Motor neuron (in vitro differentiated cells): Measurements from ENCODE around the gene PPFIA2. TPM values are rescaled to one million over a fixed set of nuclear protein-coding genes. Genes with fewer than 3 reads are reported as not detected.
"Not testable (repeated sequence)": the region's sequence is repeated elsewhere in the genome, so short reads cannot be mapped to it uniquely, and the experiment has no call there.

Source experiments
- ATAC-seq, 8 experiments: fragments of 200-7000 bp; cut with Tn5 transposase; replicated peaks in 6 of 8; 2 replicates each; pipeline ENCODE4 v1.8.0; 2021; ENCODE audit warnings: mild to moderate bottlenecking in 8 of 8, moderate library complexity in 8 of 8
- H3K27ac ChIP-seq, 2 donors: fragments of 250-450 bp; sonication (Bioruptor Pico); 2 replicates each; pipeline ENCODE4 v1.9.0; 2021; ENCODE audit warnings: antibody characterized with exemption in 2 of 2, mild to moderate bottlenecking in 2 of 2, moderate library complexity in 1 of 2
- H3K4me1 ChIP-seq, 2 donors: fragments of 250-450 bp; sonication (Bioruptor Pico); replicated peaks in 1 of 2; 2 replicates each; pipeline ENCODE4 v1.6.1; 2021; ENCODE audit warnings: antibody characterized with exemption in 2 of 2, mild to moderate bottlenecking in 2 of 2, moderate library complexity in 1 of 2
- H3K4me3 ChIP-seq, 5 donors: fragments of 250-450 bp; sonication (Bioruptor Pico); 2 replicates each; pipeline ENCODE4 v1.9.0; 2021; ENCODE audit warnings: antibody characterized with exemption in 5 of 5, mild to moderate bottlenecking in 5 of 5, moderate library complexity in 4 of 5
- whole genome bisulfite sequencing, 10 experiments: fragments of 450-650 bp; shearing (Covaris generic); methylation state at CpG; one replicate each; pipeline ENCODE4 v1.0.0; 2022; 5-methylcytosine and 5-hydroxymethylcytosine counted together
- in situ Hi-C, 9 experiments: fragments of 400-800 bp; cut with MboI; loops; one replicate each; pipeline ENCODE4 v1.15.0; 2021; ENCODE audit warnings: low sequenced_read_pairs in 9 of 9, low pct_unique_long_range_greater_than_20kb in 2 of 9; ENCODE audit not compliant: unreplicated experiment in 9 of 9
- total RNA-seq, 8 experiments: library from RNA; unstranded; fragments of 300-600 nt; gene quantifications; 2 replicates each; pipeline versions ENCODE4 v1.2.3 to v1.2.4, GENCODE V29; 2022

PPFIA2 gene
- total RNA-seq, 8 experiments from 2014 or later: 8.0 to 65.2 (median 39.1) TPM

DNA sequence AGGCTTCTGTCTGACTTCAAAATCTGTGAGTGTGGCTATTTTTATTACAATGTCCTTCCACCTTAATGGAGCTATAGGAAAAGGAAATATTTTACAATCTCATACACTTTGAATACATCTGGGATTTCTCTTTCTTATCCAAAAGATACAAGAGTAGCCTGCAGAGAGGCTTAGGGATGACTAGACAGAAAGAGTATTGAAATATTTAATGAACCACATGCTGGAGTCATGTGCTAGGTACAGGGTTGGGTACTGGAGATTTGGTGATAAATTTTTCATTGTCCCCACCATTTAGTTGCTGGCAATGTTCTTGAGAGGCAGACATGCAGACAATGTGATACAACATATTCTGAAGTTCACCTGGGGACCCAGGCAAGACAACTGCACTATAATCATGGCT lies 126.0 kb downstream of the PPFIA2 start:
- Histone ChIP-seq H3K4me1 (peaks cover 0 to 4% of the 10 kb centered on the region in 2 donors), H3K4me3 (no peak overlapping the region), H3K27ac (no peak overlapping the region)
- peak in 3 of 8 experiments; percentile 53 to 84 (median 70) for ATAC-seq
- in situ Hi-C loops: loop anchor here in 7 of 9 experiments (25.0 kb wide), 1 partner anchor 704 kb away; no protein-coding TSS in a partner anchor

DNA sequence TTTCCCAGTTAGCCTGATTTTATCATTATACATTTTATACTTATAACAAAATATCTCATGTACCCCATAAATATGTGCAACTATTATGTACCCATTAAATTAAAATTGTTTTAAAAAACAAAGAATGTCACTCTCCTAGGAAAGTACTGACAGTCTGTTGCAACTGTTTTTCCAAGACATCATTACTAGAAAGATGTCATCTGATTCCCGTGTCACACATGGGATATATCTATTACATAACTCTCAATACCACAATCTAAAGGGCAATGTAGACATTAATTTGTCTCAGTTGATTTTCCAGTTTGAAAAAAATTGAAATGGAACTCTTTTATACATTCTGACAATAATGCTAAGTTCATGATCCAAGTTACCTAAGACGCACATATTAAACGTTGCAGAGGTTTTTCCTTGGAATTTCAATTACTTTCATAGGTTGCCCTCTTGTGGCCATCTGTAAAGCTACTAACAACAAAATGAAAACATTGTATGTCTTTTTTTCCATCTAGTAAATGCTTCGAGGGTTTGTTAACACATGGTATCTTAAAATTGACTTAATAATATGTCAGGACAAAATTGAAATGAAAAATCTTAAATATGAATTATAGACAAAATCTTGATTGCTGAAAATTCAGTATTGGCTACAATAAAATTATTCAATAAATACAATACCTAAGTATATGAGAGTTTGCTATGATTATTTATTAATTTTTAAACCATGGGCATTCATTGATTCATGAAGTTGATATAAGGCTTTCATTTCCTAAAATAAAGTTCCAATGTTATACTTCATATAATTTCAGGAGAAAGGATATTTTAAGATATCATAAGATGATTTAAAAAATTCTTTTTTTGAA lies 131.6 kb downstream of the PPFIA2 start:
- ATAC-seq: peak in 3 of 8 experiments; percentile 37 to 59 (median 48)
- Histone ChIP-seq H3K4me1 (no peaks in the 10 kb centered on the region), H3K27ac (no peak overlapping the region), H3K4me3 (no peak overlapping the region)
- in situ Hi-C loops: loop anchor here in 8 of 9 experiments (10.0 to 25.0 kb wide), 2 partner anchors 173 to 710 kb away; no protein-coding TSS in a partner anchor
- 0 to 53% (median 16%) methylated on average over 1 to 4 of the region's 4 CpGs for WGBS, 10 experiments

DNA sequence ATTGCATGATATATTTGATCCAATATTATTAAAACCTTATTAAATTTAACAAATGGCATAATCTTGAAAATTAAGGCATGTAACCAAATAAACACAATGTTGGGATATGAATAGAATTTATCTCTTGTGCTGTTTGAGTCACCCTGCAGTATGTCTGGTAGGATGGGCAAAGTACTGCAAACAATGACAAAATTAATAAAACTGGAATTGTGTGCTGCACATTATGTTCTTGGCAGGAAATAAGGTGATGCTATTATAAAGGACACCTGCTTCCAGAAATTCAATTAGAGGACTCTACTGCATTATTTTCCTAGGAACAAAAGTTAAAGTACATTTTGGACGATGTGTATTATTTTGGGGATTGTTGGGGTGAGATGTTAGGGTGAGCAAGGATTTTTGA lies 132.7 kb downstream of the PPFIA2 start:
- WGBS, 10 experiments: 0 to 100% (median 27%) methylated on average over 1 of the region's 1 CpG; no CpG with 5 or more reads in 4 of the 10 experiments
- no peak for ATAC-seq
- in situ Hi-C loops: loop anchor here in 8 of 9 experiments (10.0 to 25.0 kb wide), 2 partner anchors 172 to 711 kb away; no protein-coding TSS in a partner anchor

DNA sequence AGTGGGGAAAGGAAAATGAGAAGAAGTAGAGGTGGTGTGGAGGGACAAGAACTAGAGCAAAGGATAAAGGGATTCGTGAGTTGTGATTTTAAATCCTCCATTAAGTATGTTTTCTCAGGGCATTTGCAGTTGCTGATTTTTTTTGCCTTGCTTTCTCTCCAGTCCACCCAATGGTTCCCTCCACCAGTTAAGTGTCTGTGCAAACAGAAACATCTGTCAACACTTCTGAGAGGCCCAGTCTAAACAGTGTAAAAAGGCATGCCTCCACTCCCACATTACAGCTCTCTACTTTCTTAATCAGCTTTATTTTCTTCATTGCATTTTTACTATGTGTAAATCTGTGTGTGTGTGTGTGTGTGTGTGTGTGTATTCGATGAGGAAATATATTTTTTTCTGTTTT lies 141.2 kb downstream of the PPFIA2 start:
- Histone ChIP-seq H3K4me1 (no peaks in the 10 kb centered on the region), H3K4me3 (no peak overlapping the region), H3K27ac (no peak overlapping the region)
- in situ Hi-C loops: loop anchor here in 1 of 9 experiments (25.0 kb wide), 1 partner anchor 156 kb away; no protein-coding TSS in a partner anchor
- peak in 4 of 8 experiments; percentile 55 to 83 (median 58) for ATAC-seq
- whole genome bisulfite sequencing, 10 experiments: 17 to 100% (median 64%) methylated on average over 1 to 2 of the region's 2 CpGs; no CpG with 5 or more reads in 4 of the 10 experiments

More for the DNA sequence above, 132.7 kb downstream of the PPFIA2 start:
- no peak overlapping the region for H3K4me3 ChIP-seq
- no peak overlapping the region for H3K27ac ChIP-seq
- no peaks in the 10 kb centered on the region for H3K4me1 ChIP-seq

DNA sequence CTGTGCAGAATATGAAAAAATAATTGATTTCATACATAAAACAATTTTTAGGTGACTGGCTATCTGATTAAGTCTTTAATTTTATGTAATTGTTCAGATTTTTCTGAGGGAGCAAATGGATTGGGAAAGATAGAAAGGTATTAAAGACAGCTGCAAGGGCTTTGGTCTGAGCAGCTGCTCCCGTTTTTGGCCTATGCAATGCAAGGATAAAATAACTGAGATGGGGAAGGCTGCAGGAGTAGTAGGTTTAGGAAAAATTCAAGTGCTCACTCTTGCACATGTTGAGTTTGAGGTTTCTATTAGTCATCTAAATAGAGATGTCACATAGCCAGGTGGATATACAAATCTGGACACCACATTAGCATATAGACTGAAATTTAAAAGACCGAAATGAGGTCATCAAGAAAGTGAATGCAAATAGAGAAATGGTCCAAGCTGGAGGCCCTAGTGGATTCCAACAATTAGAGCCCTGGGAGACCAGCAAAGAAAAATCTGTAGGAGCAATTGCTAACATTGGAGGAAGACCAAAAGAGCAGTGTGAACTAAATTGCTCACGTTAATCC lies 144.0 kb downstream of the PPFIA2 start:
- Histone ChIP-seq H3K4me3 (no peak overlapping the region), H3K27ac (no peak overlapping the region), H3K4me1 (no peaks in the 10 kb centered on the region)
- ATAC-seq: peak in 4 of 8 experiments; percentile 2 to 66 (median 48)
- WGBS, 10 experiments: 0 to 100% (median 83%) methylated on average over 2 to 3 of the region's 3 CpGs; no CpG with 5 or more reads in 1 of the 10 experiments
- in situ Hi-C loops: loop anchor here in 1 of 9 experiments (25.0 kb wide), 1 partner anchor 153 kb away; no protein-coding TSS in a partner anchor

DNA sequence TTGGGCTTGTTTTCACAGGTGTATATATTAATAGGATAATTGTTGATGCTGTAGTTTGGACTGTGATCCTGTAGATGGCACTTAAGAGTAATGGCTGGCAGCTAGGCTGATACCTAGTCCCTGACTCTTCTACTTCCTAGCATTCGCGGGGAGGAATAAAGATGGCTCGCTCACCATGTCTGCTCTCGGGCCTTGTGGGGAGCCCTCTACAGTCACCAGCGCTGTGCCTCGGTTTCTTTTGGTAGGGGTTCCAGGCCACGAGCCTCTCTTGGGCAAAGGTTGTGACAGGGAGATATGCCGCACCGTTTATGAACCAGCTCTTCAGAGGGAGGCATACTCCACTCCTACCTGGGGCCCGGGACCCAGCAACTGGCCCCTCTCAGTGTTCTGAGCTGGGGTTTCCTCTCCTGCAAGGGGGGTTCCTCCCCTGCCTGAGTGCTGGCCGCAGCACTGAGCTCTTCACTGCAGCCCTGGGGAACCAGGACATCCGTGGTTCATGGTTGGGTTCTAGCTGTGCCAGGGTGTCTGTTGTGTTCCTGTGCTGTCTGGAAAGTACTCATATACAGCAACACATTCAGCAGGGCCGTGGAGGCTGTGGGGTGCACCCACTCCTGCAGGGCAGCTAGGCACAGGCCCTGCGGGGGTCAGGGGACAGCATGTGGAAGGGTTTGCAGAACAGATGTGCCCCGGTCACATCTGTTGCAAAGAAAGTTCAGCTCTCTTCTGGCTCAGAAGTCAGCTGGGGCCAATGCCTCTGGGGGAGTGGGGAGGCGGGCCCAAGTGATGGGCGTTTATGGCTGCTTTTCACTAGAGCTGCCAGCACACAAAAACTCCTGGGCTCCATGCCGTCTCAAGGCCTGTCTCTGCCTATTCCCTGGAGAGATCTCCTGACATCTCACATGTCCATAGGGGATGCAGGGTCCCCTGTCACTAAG lies 147.9 kb downstream of the PPFIA2 start:
- H3K27ac ChIP-seq: no peak overlapping the region
- in situ Hi-C loops: loop anchor here in 1 of 9 experiments (25.0 kb wide), 1 partner anchor 149 kb away; no protein-coding TSS in a partner anchor
- 45 to 100% (median 91%) methylated on average over 4 to 9 of the region's 18 CpGs; no CpG with 5 or more reads in 6 of the 10 experiments for WGBS, 10 experiments
- no peak overlapping the region for H3K4me3 ChIP-seq
- ATAC-seq: peak in 4 of 8 experiments; percentile 18 to 76 (median 62)
- H3K4me1 ChIP-seq: no peaks in the 10 kb centered on the region

DNA sequence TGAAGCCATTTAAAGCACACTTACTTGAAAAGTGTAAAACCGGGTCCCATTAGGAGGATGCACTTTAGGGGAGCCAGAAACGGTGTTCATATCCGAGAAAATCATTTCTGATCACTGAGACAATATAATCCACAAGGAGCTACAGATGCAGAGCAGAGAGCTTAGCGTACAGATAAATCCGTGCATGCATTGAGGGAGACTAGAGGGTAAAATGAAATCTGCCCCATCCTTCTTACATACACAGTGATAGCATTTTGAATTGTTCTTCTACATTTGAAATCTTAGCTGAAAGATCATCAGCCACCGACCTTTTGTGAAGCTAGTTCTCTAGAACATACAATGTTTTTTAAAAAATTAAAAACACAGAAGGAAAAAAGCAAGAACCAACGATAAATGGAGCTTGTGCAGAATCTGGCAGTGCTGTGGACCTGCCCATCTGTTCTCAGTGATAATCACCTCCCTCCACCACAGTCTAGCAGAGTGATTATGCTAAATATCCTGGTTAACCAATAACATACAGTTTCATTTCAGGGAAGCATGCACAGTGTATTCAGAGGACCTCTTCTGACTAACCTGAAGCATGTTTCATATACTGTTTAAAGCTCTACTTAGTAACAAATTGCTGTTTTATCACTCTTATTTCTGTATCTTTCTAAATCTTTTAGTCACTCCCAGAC lies 161.1 kb downstream of the PPFIA2 start:
- Histone ChIP-seq H3K4me3 (no peak overlapping the region), H3K4me1 (peaks cover 0 to 27% of the 10 kb centered on the region in 2 donors), H3K27ac (no peak overlapping the region)
- WGBS, 10 experiments: 0 to 86% (median 40%) methylated on average over 2 to 7 of the region's 7 CpGs; no CpG with 5 or more reads in 1 of the 10 experiments
- in situ Hi-C loops: no loop called here
- ATAC-seq: peak; percentile 94 to 100 (median 100)

DNA sequence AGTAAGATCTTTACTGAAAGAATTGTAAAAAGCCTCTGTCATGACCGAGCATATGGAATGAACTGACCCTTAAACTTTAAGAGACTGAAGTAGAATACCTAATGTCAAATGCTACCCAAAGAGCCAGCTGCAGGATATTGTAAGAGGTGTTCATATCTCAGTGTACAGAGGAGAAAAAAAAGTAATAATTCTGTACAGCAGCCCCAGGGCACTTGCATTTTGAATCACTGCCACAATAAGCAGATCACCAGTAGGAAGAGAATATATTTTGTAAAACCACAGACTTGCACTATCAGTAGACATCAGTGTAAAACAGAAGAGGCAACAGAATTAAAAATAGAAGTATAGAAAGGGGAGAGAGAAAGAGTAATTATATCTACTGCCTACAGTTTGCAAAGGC lies 162.6 kb downstream of the PPFIA2 start:
- H3K4me1 ChIP-seq: peaks cover 0 to 27% of the 10 kb centered on the region in 2 donors
- 0 to 92% (median 47%) methylated on average over 1 of the region's 1 CpG; no CpG with 5 or more reads in 4 of the 10 experiments for whole genome bisulfite sequencing, 10 experiments
- H3K4me3 ChIP-seq: no peak overlapping the region
- peak in 2 of 8 experiments; percentile 26 to 59 for ATAC-seq
- in situ Hi-C loops: no loop called here
- H3K27ac ChIP-seq: no peak overlapping the region

DNA sequence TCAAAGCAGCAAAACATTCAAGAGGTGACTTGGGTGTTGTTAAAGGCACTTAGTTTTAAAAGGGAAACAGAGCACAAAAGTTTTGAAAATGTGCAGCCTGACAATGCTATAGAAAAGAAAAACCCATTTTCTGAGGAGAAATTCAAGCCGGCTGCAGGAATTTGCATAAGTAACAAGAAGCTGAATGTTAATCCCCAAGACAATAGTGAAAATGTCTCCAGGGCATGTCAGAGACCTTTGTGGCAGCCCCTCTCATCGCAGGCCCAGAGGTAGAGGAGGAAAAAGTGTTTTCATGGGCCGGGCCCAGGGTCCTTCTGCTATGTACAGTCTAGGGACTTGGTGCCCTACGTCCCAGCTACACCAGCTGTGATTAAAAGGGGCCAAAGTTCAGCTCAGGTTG lies 167.9 kb downstream of the PPFIA2 start:
- Histone ChIP-seq H3K4me3 (no peak overlapping the region), H3K27ac (no peak overlapping the region), H3K4me1 (peaks cover 0 to 3% of the 10 kb centered on the region in 2 donors)
- WGBS, 10 experiments: 26 to 100% (median 67%) methylated on average over 1 to 4 of the region's 4 CpGs; no CpG with 5 or more reads in 3 of the 10 experiments
- no peak for ATAC-seq
- in situ Hi-C loops: no loop called here

DNA sequence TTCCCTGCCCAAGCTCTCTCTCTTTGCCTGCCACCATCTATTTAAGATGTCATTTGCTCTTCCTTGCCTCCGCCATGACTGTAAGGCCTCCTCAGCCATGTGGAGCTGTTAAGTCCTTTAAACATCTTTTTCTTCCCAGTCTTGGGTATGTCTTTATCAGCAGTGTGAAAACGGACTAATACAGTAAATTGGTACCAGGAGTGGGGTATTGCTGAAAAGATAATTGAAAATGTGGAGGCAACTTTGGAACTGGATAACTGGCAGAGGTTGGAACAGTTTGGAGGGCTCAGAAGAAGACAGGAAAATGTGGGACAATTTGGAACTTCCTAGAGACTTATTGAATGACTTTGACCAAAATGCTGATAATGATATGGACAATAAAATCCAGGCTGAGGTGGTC lies 168.4 kb downstream of the PPFIA2 start:
- H3K27ac ChIP-seq, in situ Hi-C loops, ATAC-seq, H3K4me1 ChIP-seq, H3K4me3 ChIP-seq: not testable (repeated sequence)
- 64 to 88% (median 83%) methylated on average over 1 to 2 of the region's 2 CpGs; no CpG with 5 or more reads in 5 of the 10 experiments for WGBS, 10 experiments

DNA sequence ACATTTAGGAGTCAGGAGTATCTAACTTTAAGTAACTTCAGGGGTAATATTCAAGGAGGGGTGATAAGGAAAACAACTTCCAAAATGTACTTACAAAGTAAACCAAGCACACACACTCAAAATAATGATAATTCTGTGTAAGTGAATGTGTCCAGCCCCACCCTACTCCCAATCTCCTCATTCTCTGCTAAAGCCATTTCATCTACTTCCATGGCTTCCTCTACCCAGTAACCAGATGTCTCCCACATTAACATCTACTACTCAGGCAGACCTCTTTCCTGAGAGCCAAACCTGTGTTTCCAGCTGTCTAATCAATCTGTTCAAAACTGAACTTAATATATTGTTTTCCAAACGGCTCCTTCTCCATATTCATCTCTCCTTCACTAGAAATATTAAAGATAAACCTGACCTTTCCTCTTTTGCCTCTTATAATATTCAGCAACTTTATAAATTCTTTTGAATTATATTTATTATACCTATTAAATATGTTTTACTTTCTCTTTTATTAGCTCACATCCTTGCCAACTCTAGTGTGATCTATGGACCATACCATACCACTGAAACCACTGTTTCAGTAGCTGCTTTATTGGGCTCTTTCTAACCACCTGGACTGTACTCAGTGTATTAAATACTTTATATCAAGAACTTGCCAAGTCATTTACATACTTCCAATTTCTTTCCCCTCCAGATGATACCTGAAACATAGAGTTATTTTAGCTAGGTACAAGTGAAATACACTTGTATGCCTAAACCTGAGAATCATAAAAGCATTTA lies 170.7 kb downstream of the PPFIA2 start:
- ATAC-seq: peak in 3 of 8 experiments; percentile 49 to 80 (median 65)
- in situ Hi-C loops: no loop called here
- 0 to 88% (median 50%) methylated on average over 1 of the region's 1 CpG; no CpG with 5 or more reads in 1 of the 10 experiments for WGBS, 10 experiments
- Histone ChIP-seq H3K27ac (no peak overlapping the region), H3K4me3 (no peak overlapping the region), H3K4me1 (no peaks in the 10 kb centered on the region)
